Large intestine (tissue), 1 donor: ENCODE results near the gene SREK1IP1. TPM values are rescaled to one million over a fixed set of nuclear protein-coding genes. Genes with fewer than 3 reads are reported as not detected.

Experiments
- polyA plus RNA-seq: library from polyadenylated mRNA; unstranded; fragments of 120-200 nt; gene quantifications from one replicate; pipeline ENCODE4 v1.2.1, GENCODE V29; 2013

SREK1IP1 gene
- polyA plus RNA-seq, 1 donor = 14.7 TPM

Other genes starting within 250 kb of the SREK1IP1 start
- 0.06 TPM for gene SHISAL2B, start 78.2 kb downstream of the SREK1IP1 start, polyA plus RNA-seq
- gene CWC27, start 239 bp upstream of the SREK1IP1 start, polyA plus RNA-seq = 20.8 TPM